HG02571 (cell line): Measurements from ENCODE around the gene RIPOR3.
"Not testable (repeated sequence)": the region's sequence is repeated elsewhere in the genome, so short reads cannot be mapped to it uniquely, and the experiment has no call there.

Source experiments
- ATAC-seq: cut with Tn5 transposase; IDR thresholded peaks from one replicate; pipeline ENCODE4 v1.9.1; 2021; ENCODE audit warnings: mild to moderate bottlenecking, moderate library complexity; ENCODE audit not compliant: unreplicated experiment

The RIPOR3 gene

DNA sequence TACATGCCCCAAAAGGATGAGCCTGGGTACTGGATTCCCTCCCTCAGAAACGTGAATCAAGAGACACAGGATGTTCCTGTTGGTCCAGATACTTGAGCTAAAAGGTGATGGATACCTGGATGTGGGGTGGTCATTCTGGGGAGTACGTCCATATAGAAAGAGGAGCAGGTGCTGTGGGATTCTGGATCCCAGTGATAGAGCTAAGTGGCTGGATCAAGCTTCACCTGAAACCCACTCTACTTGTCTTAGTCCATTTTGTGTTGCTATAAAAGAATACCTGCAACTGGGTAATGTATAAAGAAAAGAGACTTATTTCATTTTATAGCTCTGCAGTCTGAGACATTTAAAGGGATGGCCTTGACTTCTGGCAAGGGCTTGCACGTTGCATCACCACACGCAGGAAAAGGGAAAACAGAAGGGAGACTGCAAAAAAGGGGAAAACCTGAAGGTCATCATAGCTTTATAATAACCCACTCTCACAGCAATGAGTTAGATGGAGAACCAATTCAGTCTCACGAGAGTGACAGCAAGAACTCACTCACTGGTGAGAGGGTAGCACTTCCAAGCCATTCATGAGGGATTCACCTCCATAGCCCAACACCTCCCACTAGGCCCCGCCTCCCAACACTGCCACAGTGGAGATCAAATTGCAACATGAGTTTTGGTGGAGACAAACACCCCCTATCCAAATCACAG lies 31.2 kb downstream of the RIPOR3 start:
- ATAC-seq = no peak

DNA sequence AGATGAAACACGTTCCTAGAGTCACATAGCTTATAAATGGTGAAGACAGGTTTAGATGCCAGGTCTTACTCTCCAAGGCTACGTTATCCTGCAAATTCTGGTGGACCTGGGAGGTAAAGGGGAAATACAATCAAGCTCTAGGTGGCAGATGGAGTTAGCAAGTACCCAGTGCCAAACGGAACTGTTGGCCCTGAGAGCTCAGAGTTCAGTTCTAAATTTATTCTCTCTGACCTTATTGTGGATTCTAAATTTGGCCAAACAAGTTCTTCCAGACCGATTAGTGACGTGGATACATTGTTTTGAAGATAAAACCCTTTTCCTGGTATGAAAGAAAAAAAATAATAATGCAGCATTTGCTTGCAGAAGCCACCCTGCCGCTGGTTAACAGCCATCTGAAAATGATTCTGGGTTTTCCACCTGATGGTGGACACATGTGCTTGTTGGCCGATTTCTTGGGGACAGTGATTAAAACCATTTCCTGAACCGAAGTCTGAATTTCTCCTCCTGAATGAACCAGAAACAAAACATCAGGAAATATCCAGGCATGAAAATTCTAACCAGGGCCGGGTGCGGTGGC lies 32.5 kb downstream of the RIPOR3 start:
- ATAC-seq = no peak

DNA sequence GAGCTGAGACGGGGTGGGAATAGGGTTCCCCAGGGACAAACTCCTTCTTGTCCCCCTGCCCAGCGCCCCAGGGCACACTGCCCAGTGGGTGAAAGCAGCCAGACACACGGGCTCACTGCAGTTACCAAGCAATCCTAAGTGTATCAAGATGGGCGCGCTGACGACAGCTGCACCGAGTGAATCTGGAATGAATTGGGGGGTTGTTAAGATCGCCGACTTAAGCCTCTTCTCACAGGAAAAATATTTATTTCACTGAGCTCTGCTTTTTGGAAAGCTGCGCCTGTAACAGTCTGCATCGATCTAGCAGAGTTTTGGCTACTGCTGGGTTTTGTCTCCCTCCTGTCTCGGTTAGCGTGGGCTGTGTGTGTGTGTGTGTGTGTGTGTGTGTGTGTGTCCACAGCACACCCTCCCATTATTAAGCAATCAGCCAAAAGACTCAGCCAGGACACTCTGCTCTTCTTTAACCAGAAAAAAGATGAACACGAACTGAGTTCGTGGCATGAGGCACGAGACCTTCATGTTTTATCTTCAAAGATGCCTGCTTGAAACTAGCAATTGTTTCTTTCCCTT lies 35.9 kb downstream of the RIPOR3 start:
- no peak for ATAC-seq

DNA sequence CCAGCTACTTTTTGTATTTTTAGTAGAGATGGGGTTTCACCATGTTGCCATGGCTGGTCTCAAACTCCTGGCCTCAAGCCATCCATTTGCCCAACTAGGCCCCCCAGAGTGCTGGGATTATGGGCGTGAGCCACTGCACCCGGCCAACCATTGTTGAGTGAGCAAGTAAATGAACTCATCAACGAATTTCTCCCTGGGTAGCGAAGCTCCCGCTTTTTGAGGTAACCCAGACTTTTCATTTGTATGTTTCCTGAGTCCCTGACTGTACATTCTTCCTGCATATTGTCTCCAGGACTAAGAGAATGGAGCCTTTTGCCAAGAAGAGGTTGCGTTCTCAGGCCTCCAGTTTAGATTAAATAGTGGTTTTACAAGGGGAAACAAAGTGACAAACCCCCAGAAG lies 36.4 kb downstream of the RIPOR3 start:
- no peak for ATAC-seq

DNA sequence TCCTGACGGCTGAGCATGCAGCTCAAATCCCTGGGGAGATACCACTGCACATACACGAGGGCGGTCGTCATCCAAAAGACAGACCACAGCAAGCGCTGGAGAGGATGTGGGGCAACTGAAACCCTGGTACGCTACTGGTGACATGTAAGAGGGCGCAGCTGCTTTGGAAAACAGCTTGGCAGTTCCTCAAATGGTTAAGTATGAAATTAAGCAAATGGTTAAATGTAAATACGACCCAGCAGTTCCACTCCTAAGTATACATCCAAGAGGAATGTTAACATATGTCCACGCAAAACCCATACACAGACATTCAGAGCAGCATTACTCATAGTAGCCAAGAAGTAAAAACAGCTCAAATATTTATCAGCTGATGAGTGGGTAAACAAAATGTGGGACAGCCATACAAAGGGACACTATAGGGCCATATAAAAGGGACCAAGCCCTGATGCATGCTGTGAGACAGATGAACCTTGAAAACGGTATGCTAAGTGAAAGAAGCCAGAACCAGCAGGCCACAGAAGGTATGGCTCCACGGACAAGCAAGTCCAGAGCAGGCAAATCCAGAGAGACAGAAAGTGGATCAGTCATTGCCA lies 38.5 kb downstream of the RIPOR3 start:
- no peak for ATAC-seq

DNA sequence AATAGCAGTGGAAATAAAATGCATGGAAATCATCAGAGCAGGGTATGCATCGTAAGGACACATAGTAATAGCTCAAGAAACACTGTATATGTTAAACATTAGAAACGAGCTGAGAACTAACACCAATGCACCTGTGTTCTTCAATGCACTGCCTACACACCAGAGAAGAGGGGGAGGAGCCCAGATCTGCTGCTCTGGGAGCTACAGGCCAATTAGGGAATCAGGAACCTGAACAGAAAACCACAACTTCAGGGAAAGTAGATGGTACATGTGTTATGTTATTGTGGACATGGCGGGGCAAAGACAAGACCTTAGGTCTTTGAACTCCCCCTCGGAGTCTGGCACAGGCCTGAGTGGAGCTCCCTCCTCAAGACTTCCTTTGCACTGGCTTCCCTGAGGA lies 39.7 kb downstream of the RIPOR3 start:
- ATAC-seq = no peak

DNA sequence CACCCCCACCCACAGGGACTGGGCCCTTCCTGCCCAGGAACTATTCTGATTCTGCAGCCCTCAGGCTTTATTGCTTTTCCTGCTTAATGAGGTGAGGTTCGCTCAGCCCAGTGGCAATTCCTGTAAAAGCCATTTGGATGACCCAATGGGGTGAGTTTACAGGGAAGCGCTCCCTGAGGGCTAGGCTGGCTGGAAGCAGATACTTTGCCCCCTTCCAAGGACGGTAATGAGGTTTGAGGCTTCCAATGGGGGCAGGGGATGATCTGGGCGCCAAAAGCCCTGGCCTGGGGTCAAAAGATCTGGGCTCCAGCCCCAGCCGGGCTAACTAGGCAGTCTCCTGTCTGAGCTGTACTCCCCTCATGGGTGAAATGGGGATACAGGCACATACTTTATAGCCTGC lies 41.8 kb downstream of the RIPOR3 start:
- no peak for ATAC-seq

DNA sequence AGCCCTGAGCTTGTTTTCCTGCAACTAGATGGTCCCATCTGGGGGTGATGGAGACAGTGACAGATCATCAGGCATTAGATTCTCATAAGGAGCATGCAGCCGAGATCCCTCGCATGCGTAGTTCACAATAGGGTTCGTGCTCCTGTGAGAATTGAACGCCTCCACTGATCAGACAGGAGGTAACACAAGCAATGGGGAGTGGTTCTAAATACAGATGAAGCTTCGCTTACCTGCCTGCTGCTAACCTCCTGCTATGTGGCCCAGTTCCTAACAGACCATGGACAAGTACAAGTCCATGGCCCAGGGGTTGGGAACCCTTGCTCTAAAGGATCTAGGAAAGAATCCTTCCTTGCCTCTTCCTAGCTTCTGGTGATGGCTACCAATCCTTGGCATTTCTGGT lies 42.7 kb downstream of the RIPOR3 start:
- ATAC-seq = no peak

DNA sequence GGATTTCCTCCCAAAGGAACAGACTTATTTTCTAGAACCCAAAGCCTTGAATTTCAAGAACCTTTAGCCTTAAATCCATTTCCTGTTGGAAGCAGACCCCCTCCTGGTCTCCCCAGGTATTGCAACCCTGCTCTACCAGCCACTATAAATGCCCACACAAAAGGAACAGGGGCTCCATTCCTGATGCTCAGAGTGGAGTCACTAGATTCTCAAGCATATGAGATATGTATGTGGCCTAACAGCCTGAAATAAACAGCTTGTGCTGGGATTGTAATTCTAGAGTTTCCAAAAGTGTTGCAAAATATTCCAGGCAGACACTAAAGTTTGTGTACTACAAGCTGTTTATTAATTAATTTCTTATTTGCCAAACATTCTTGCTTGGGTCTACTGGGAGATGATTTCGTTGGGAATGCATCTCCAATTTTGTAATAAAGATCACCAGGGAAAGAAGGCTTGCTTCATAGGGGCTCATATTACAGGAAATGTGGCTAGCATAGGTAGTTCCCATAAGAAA lies 44.8 kb downstream of the RIPOR3 start:
- ATAC-seq = no peak

DNA sequence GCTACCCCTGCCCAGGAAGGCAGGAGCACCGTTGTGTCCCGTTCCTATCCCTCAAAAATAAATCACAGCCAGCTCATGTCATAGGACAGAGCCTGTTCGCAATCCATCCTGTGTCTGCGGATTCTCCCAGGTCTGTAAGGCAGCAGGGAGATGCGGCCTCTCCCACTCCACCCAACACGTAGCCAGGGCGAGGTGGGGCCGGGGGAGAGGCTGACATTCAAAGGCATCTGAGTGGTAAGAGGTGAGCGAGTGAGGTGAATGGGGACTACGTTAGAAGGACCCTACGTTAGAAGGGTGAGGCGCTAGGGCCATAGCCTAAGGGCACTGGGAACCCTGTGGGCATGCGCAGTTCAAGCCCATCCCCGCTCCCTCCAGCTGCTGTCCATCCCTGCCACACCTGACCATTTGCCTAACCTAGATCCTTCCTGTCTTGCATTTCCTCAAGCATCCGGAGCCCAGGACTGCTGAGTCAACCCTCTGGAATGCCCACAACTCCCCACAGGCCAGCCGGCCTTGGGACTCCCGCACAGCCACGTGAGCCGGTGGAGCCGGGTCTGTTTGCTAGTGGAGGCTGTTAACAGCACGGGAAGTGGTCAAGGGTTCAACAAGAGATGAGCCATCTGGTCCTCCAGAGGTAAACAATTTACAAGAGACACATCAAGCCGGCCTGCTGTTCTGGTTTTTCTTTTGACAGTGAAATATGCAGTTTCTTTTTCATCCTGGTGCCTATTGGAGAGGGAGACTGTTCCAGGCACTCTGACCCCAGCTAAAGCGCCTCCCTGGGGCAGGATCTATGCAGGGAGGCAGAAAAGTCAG lies 45.9 kb downstream of the RIPOR3 start:
- no peak for ATAC-seq

DNA sequence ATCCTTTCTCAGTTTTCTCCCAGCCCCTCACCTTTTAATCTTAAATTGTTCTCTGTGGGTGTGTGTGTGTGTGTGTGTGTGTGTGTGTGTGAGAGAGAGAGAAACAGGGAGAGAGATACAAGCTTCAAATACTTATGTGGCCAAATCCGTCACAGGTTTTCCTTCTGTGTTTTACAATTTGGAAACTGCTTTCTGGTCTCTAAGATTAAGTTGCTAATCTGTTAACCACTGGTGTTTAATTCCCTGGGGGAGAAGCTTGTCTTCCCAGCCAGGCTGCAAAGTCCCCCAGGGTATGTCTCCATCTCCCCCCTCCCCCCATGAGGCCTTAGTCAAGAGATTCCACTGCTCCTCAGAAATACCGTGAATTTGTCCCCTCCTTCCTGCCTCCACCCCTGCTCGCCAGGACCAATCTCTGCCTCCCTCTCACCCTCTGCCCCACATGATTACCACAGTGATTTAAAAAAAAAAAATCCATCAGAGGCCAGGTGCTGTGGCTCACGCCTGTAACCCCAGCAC lies 49.0 kb downstream of the RIPOR3 start:
- no peak for ATAC-seq

DNA sequence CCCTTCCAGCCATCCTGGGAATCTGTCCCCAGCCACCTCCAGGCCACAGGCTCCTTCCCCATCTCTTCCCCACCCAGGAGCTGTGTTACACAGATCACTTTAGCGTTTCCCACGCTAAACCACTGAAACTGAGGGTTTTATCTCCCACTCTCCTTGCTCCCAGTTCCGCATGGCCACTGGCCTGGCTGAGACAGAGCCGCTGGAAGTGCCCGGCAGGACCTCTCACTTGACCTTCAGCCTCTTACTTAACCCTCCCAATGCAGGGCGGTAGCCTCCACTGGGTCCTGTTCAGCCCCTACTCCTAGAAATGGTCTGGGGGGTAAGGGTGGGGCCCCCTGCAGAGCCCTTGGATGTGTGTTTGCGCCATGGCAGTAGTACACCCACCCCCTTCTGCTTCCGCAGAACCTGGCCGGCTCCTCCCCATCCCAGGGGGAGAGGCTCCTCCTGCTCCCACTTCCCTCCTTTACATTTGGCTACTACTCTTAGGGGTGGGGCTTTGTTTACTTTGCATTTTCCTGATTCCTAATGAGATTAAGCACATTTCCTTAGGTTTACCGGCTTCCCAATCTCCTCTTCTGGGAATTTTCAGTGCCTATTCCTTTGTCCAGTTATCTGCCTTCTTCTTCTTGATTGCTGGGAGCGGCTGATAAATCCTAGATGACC lies 49.6 kb downstream of the RIPOR3 start:
- not testable (repeated sequence) for ATAC-seq

DNA sequence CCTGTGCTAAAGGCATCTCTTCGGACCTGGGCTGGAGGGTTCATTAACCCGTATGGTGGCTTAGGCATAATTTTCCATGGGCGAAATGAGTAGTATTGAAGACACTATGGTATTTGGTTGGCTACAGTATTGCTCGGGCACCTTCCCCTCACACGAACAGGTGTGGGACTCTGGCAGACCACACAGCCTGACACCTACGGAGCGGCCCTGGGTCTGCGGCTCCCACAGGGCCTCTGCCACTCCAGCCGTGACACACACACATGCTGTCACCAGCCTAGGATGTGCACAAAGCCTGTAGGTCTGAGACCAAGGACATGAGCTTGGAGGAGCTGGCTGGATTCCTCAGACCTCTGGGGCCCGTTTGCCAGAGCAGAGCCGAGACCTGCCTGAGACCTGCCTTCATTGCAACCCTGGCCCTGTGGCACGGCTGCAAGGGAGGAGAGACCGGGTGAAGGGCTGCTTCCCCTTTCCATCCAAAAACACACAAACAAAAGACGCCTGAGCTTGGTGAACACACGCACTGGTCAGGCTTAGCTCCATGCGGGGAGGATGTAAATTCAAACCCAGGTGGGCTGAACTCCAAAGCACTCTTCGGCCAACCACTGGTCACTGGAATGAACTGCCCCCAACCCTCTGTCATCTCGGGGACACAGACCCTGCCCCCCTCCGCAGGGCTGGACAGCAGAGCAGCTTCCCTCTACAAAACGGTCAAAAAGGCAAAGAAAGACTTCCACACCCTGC lies 51.2 kb downstream of the RIPOR3 start:
- ATAC-seq = not testable (repeated sequence)

DNA sequence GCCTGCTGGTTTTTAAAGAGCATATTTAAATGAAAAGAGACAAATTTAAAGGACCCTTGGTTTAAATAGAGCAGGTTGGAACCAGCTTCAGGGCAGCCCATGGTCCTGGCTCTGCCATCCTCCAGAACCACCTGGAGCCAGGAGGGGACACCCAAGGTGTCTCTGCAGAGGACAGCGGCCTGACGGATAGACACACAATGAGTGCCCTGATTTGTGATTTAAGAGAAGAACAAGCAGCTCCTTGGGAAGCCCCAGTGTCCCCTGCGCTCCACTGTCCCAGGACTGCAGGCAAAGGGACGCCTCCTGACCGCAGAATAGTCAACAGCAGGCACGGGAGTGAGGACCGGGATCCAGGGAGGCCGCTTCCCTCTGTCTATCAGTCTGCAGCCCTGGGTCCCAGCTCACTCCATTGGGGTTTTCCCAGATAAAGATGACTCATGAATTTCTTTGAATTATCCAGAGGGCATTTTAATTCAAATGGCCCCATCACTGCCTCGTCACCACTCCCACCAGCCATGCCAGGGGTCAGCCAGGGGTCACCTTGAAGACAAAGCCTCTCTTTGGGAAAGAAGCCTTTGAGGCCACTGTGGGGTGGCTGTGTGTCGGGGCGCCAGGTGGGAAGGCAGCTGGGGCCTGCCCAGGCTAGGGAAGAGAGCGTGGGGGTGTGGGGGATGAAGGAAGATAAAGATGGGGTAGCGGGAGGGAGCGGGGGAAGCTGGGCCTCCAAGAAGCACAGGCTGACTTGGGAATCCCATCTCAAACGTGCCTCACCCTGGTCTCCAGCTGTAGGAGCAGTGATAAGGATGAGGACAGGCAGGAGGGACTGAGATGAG lies 53.1 kb downstream of the RIPOR3 start:
- not testable (repeated sequence) for ATAC-seq

DNA sequence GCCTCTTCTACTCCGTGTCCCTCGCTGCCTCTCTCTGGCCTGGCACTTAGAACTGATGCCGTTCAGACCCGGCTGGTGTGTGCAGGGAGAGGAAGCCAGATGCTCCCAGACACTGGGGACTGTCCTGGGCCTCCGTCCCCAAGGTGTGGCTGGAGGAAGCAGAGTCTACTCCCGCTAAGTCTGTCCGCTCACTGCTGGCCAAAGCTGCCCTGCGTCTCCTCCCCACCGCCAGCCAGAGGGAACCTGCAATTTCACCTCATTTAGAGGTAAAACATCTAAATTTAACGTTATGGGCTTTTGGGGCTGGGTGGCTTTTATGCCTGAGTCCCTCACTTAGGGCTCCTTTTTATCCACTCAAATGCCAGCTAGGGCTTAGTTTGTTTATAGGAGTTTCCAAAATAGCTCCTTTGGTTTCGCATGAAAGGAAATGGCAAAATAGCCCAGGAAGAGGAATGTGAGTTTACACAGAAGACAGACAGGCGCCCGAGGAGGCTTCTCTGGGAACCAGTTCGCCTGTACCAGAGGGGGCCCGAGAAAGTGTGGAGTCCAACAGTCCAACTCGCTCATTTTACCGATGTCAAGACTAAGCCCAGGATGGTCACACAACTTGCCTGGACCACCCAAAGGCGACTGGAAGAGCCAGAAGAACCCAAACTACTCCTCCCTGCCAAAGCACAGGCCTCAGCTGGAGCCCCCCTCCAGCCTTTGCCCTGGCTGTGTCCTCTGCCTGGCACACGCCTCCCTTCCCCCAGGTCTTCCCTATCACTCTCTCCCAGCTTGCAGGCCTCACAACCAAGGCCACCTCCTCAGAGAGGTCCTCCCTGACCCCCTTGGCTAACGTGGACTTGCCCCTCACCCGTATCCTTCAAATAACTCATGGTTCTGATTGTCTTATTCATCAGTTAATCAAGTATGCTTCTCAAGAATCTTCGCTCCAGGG lies 54.5 kb downstream of the RIPOR3 start:
- no peak for ATAC-seq

DNA sequence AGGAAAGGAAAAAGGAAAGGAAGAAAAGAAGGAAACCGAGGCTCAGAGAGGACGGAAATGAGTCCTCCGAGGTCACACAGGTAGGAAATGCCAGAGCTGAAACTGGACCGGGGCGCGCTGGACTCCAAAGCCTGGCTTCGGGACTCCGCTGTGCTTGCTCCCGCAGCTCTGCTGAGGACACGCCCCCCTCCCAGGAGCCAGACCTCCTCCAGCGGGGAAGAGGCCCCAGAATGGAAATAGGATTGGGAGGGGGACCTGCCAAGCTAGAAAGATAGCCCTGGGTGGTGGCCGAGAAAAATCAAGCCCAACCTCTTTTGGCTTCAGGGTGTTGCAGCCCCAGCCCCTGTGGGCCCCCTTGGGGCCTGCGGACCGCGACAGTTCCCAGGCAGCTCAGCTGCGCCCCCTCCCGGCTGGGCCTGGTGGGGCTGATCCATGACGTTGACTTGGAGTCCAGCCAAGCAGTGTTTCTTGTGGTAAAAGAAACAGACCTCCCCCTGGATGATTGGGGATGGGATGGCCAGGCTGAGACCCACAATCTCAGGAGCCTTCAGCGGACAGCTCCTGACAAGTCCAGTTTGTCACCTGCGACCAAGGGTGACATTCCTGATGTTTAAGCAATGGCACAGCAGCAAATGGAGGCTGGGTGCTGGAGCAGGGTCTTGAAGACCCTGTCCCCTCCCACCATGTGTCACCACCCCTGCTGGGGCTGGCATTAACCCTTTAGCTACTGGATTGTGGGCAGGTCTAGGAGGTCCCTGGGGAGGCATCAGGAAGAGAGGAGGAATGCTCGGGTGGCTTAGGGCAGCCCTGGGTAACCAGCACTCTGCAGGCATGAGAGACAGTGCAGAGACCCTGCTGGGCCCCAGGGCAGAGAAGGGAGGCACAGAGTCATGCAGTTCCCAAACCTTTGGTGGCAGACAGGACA lies 55.4 kb downstream of the RIPOR3 start:
- ATAC-seq = no peak
